GM12878 (cell line): ENCODE measurements around the gene RBBP4. TPM values are rescaled to one million over a fixed set of nuclear protein-coding genes. Genes with fewer than 3 reads are reported as not detected.

Experiments used
- ATAC-seq: fragments of 200-7000 bp; cut with Tn5 transposase; 3 replicates; pipeline ENCODE4 v1.9.1; 2020; ENCODE audit warnings: mild to moderate bottlenecking, moderate library complexity
- BruUV-seq: library from RNA; stranded (reverse); fragments of 400-500 nt; replicated peaks from 2 replicates; lab custom pipeline; 2021; lab: Mats Ljungman, UMichigan
- CTCF ChIA-PET: fragments of 300-600 bp; sonication (Branson Sonifier 250); formaldehyde crosslinking; extraction: SDS; loops from one replicate; lab custom pipeline; 2021; ENCODE audit warnings: inconsistent platforms; lab: Yijun Ruan, JAX
- POLR2A ChIA-PET: fragments of 350-600 bp; formaldehyde crosslinking; extraction: SDS; loops from one replicate; lab custom pipeline; 2021; ENCODE audit warnings: inconsistent platforms; lab: Charles Lee
- RAD21 ChIA-PET: fragments of 300-600 bp; sonication (Branson Sonifier 250); formaldehyde crosslinking; loops from one replicate; lab custom pipeline; 2023; ENCODE audit warnings: antibody characterized with exemption; ENCODE audit not compliant: unreplicated experiment; lab: Charles Lee
- SMC1A ChIA-PET: fragments of 300-600 bp; sonication (Branson Sonifier 250); formaldehyde crosslinking; loops from one replicate; lab custom pipeline; 2023; ENCODE audit not compliant: unreplicated experiment, uncharacterized antibody; lab: Charles Lee
- DNase-seq: peaks from one replicate; pipeline ENCODE4 v3.0.0-alpha.2; 2011; ENCODE audit warnings: low read depth, low spot score
- FAIRE-seq: peaks from 3 replicates; lab custom pipeline; 2011; peaks lifted over from hg19 to GRCh38; lab: Jason Lieb, UNC
- H2AFZ ChIP-seq: 2 replicates; pipeline ENCODE4 v1.6.0; 2011; ENCODE audit warnings: low read depth, low read length, control low read depth; ENCODE audit not compliant: control insufficient read depth
- H3K27ac ChIP-seq: 2 replicates; pipeline ENCODE4 v1.5.1; 2011; ENCODE audit warnings: control low read depth; ENCODE audit not compliant: control insufficient read depth, insufficient read depth
- H3K27me3 ChIP-seq, 2 experiments: replicated peaks in 1 of 2; 2 replicates each; pipeline versions ENCODE4 v1.6.0 to v1.6.1; 2011; ENCODE audit warnings: low read length in 1 of 2; ENCODE audit not compliant: control insufficient read depth in 2 of 2, insufficient read depth in 2 of 2
- H3K36me3 ChIP-seq, 2 experiments: 2 replicates each; pipeline ENCODE4 v1.5.1; 2011; ENCODE audit warnings: low read length in 1 of 2; ENCODE audit not compliant: control insufficient read depth in 2 of 2, insufficient read depth in 2 of 2
- H3K4me1 ChIP-seq: 2 replicates; pipeline ENCODE4 v1.6.1; 2011; ENCODE audit warnings: mild to moderate bottlenecking, low read length, moderate library complexity, mixed read lengths; ENCODE audit not compliant: control insufficient read depth, insufficient read depth
- H3K4me2 ChIP-seq: 2 replicates; pipeline ENCODE4 v1.6.0; 2011; ENCODE audit warnings: control low read depth; ENCODE audit not compliant: control insufficient read depth, insufficient read depth
- H3K4me3 ChIP-seq: fragments of 200-600 bp; sonication (generic); 2 replicates; pipeline ENCODE4 v1.5.1; 2016
- H3K79me2 ChIP-seq: 2 replicates; pipeline ENCODE4 v1.6.0; 2011; ENCODE audit warnings: low read length; ENCODE audit not compliant: control insufficient read depth, insufficient read depth
- H3K9ac ChIP-seq: 2 replicates; pipeline ENCODE4 v1.8.0; 2011; ENCODE audit warnings: low read length, control low read depth, mixed read lengths; ENCODE audit not compliant: control insufficient read depth, insufficient read depth
- H3K9me3 ChIP-seq: replicated peaks from 3 replicates; pipeline ENCODE4 v1.5.1; 2011; ENCODE audit warnings: mild to moderate bottlenecking, low read length; ENCODE audit not compliant: control insufficient read depth, insufficient read depth
- H4K20me1 ChIP-seq: 2 replicates; pipeline ENCODE4 v1.6.0; 2011; ENCODE audit not compliant: control insufficient read depth, insufficient read depth
- CUX1 ChIP-seq: IDR thresholded peaks from 2 replicates; pipeline ENCODE4 v1.6.1; 2012; ENCODE audit warnings: improper control_type of control experiment, low read depth, low read length; ENCODE audit not compliant: insufficient replicate concordance
- HCFC1 ChIP-seq: fragments of 150-350 bp; IDR thresholded peaks from 2 replicates; pipeline ENCODE4 v1.6.1; 2014; ENCODE audit warnings: low read length
- NFYB ChIP-seq: IDR thresholded peaks from 2 replicates; pipeline ENCODE4 v1.6.1; 2011; ENCODE audit warnings: low read depth, mild to moderate bottlenecking, low read length, improper control_type of control experiment, moderate library complexity; ENCODE audit not compliant: insufficient read depth
- TARDBP ChIP-seq: IDR thresholded peaks from 2 replicates; pipeline ENCODE4 v1.6.1; 2016; ENCODE audit warnings: borderline replicate concordance
- WGBS: methylation state at CpG from one replicate; pipeline ENCODE4 v1.1.6; 2016; ENCODE audit warnings: low lambda C conversion rate; ENCODE audit not compliant: insufficient replicate concordance, insufficient coverage; ENCODE audit errors: missing lambda C conversion rate; 5-methylcytosine and 5-hydroxymethylcytosine counted together
- in situ Hi-C: fragments of 300-500 bp; cut with MboI; formaldehyde crosslinking; loops from 9 replicates; pipeline ENCODE4 v1.14.3; 2018; ENCODE audit warnings: mixed read lengths
- intact Hi-C: fragments of 100-400 bp; cut with micrococcal nuclease; formaldehyde crosslinking; loops from one replicate; pipeline ENCODE4 v1.14.2; 2022; ENCODE audit not compliant: unreplicated experiment
- polyA plus RNA-seq, 11 experiments: library from polyadenylated mRNA; depleted of rRNA in 4 of 11; unstranded in 6 of 11; stranded (reverse) in 5 of 11; fragments of >200 nt; fragmentation: Nextera tagmentation in 4 of 11; fragmentation: Illumina TruSeq in 1 of 11; extraction: Ambion mirVana in 4 of 11; extraction: Trizol in 1 of 11; gene quantifications; 1 replicate in 1 of 11; 2 replicates in 10 of 11; pipeline versions ENCODE4 v1.2.1 to v1.2.3, GENCODE V29; 2011 to 2016; ENCODE audit warnings: inconsistent platforms in 2 of 11, missing spikeins in 2 of 11, low read depth in 1 of 11
- total RNA-seq, 4 experiments: library from RNA; depleted of rRNA in 3 of 4; stranded (reverse); fragments of >200 nt in 3 of 4; fragmentation: Illumina TruSeq in 1 of 4; extraction: Trizol in 1 of 4; gene quantifications; 2 replicates each; pipeline versions ENCODE4 v1.2.1 to v1.2.3, GENCODE V29; 2013 to 2021

Gene RBBP4
- total and polyA plus RNA-seq, 10 of the 15 experiments (the other 5 are each of a cell fraction or from before 2014, with no cell fraction given), result 120 to 357 (median 231) TPM

GRCh38 chr1:32609180-32609579 lies 41.8 kb upstream of the RBBP4 start:
- Histone ChIP-seq H3K4me2 (no peak overlapping the region), H3K27ac (no peak overlapping the region), H3K27me3 (no peaks in the 10 kb centered on the region), H3K36me3 (no peaks in the 10 kb centered on the region; a peak in 1 of 4 replicates), H3K4me1 (peaks cover 5% of the 10 kb centered on the region; the same call in 1 of the 2 replicates), H4K20me1 (no peaks in the 10 kb centered on the region), H3K4me3 (no peak overlapping the region), H2AFZ (no peak overlapping the region), H3K79me2 (no peaks in the 10 kb centered on the region), H3K9ac (no peak overlapping the region), H3K9me3 (no peaks in the 10 kb centered on the region)
- BruUV-seq, result no TSS peak
- in situ Hi-C loops (no loop called here), intact Hi-C loops (no loop called here)
- no peak for FAIRE-seq
- POLR2A ChIA-PET, result interaction anchor here (0.6 kb wide), 1 partner anchor 15 kb away, joined by 4 read pairs; no protein-coding TSS in a partner anchor
- 92% methylated on average over 4 of the region's 4 CpGs for WGBS
- no peak for TF ChIP-seq NFYB
- TF ChIP-seq CUX1, result no peak
- TF ChIP-seq HCFC1, result no peak
- no peak for TF ChIP-seq TARDBP
- ATAC-seq, result no peak
- DNase-seq, result no peak
- SMC1A ChIA-PET, result interaction anchor here (0.5 to 1.1 kb wide), 4 partner anchors 11 to 100 kb away, joined by 3 to 7 read pairs (median 3); no protein-coding TSS in a partner anchor
- RAD21 ChIA-PET, result no interaction called here
- CTCF ChIA-PET, result interaction anchor here (0.8 to 1.6 kb wide), 3 partner anchors 12 to 183 kb away, joined by 3 to 10 read pairs (median 4); no protein-coding TSS in a partner anchor
